ENCODE results near the gene TMPO.

GRCh38 chr12:98514982-98515286 is 456 bp upstream of the TMPO start:
- TF ChIP-seq CTCF (IDR thresholded peaks at IDR 0.05) (no peak), POLR2A (IDR thresholded peaks at IDR 0.05) (no peak)

All from Peyer's patch (tissue), 4 donors.